Hematopoietic multipotent progenitor cell treated with erythropoietin and hydrocortisone succinate and interleukin-3 and kit ligand, for 6 days (in vitro differentiated cells): ENCODE measurements around the gene PFKFB4.

ENCODE experiments used
- DNase-seq: peaks from one replicate; pipeline ENCODE4 v3.0.0-alpha.2; 2015

PFKFB4 gene

DNA sequence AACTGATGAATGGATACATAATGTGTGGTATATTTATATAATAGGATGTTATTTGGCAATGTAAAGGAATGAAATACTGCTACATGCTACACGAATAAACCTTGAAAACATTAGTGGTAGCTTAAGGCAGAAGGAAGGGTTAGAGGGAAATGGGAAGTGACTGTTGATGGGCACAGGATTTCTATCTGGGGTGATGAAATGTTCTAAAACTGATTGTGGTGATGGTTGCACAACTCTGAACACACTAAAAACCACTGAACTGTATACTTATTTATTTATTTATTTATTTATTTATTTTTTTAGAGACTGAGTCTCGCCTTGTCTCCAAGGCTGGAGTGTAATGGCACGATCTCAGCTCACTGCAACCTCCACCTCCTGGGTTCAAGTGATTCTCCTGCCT, 27.8 kb downstream of the PFKFB4 start:
- DNase-seq, result peak; percentile 73

DNA sequence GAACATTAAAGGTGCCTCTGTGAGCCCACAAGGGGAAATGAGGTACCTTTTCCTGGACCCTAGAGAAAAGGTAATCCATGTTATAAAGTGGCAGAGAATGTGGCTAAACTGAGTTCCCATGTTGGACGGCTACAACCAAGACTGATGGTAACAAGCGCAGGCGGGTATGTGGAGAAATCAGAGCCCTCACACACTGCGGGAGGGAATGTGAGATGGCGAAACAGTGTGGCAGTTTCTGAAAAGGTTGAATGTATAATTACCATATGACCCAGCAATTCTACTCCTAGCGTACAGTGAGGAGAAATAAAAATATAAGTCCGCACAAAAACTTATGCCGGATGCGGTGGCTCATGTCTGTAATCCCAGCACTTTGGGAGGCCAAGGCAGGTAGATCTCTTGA, 28.6 kb downstream of the PFKFB4 start:
- DNase-seq, result no peak

DNA sequence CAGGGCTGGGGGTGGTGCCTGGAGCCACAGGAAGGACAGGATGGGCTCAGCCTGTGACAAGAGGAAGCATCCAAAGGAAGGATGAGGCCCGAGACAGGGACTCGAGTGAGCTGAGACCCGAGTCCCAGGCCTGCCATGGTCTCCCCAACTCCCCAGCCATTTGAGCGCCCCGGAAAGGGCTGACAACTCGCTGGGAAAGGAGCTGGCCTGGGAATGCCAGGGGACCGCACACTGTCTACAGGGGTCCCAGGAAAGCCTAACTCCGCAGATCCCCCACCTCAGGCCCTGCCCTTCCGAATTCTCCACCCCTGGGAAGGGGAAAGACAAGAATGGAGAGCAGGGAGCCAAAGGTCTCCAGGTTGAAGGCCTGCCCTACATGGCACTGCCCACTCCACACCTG, 31.6 kb downstream of the PFKFB4 start:
- DNase-seq, result no peak

DNA sequence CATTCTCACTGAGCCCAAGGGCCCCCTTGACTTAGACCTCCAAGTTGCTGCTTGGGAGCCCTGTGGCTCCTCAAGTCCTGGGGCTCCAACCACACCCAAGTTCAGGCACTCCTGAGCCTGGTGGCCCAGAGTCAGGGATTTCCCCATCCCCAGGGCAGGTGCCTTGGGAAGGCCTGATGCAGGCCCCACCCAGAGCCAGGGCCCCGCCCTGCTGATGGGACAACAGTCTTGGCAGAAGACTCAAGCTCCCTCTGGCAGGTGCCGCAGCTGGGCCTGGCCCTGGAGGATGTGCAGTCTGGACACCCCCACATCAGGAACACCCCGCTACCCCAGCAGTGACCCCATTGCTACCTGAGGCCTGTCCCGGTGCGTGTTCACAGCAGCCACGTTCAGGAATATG, 35.0 kb downstream of the PFKFB4 start:
- DNase-seq, result no peak

DNA sequence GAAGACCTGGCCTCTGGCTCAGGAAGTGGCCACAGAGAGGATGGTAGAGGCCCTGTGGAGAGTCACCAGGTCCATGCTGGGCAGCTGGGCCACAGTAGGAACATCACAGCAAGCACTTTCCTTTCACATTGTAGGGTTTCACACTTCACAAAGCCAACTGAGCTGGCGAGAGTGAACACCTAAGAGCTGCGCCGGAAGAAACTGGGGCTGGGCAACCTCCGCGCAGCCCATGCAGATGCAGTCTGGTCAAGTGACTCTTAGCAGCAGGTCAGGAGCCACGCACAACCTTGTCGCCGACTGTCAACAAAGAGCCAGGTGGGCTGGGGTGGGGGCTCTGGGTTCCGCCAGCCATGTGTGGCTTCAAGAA, 37.3 kb downstream of the PFKFB4 start:
- DNase-seq, result no peak

DNA sequence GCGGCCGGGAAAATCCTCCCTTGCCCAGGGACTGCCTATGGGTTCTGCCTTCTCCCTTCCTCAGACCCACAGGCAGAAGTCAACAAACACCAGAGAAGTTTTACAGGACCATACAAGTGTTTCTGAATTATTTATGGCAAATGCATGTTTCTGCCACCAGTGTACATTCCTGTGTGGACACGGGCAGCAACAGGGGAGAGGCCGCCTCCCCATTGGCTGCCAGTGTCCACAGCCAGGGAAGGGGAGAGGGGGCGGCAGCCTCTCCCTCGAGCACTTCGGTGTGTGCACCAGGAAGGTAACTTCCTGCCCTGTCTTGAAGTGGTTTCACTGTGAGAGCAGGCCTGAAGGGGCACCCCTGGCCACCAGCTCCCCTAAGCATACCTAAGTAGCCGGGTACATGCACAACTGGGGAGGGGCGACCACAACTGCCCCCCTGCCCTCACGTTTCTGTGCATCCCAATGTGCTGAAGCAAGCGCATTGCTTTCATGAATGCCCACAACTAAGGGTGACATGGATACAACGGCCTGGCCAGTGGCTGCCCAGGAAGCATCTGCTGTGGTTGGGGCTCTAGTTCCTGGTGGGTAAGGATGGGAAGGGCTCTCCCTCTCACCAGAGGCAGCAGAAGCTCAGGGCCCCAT, 37.8 kb downstream of the PFKFB4 start:
- no peak for DNase-seq

DNA sequence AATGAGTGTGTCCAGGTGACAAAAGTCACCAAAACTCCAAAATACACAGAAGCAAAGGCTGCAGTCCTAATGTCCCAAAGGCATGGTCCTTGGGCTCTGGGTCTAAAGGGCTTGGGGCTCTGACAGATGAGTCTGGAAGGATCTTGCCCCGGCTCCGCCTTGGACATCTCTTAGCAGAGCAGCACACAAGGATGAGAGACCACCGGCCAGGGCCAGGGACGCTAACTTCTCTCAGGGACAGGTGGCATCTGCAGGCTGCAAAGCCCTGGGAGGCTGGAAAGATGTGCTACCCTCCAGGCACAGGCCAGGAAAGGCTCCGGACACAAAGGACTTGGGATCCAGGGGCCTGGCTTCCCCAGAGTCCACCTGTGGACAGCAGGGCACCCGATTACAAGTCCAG, 38.5 kb downstream of the PFKFB4 start:
- DNase-seq, result no peak

DNA sequence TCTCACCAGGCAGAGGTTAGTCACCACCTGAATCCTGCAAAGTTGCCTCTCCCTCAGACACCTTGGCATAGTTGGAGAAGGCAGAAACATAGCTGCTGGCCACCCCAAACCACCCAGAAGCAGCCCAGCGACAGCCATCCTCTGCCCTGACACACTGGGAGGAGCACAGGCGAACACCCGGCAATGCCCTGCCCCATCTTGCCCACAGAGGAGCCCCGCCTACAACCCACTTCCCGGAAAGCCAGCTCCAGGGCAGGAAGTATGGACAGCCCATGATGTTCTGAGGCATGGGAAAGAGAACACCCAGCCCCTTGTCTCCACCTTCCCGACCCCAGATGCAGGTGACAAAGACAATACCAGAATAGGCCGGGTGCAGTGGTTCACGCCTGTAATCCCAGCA, 40.0 kb downstream of the PFKFB4 start:
- no peak for DNase-seq

DNA sequence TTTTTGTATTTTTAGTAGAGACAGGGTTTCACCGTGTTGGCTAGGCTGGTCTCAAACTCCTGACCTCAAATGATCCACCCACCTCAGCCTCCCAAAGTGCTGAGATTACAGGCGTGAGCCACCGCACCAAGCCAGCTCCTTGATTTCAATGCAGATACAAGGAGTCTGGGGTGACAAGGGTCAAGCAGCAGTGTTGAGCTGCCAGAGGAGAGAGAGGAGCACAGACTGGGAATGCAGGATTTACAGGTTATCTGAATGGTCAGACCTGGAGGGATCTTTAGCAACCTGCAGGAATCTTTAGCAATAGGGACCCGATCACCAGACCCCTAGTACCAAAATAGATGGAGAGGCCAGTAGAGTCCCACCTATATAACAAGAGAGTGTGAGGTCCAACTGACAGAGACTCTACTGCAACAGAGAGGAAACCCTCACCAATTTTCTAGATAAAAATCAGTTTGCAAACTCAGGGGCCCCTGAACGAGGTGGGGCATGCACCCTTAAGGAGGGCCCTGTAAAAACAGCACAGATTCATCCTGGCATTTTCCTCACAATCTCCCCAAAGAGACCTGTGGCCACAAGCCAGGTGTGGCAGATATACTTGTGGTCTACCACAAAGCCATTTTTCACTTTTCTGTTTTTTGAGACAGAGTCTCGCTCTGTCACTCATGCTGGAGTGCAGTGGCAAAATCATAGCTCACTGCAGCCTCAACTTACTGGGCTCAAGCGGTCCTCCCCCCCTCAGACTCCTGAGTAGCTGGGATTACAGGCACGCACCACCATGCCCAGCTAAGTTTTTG, 42.0 kb downstream of the PFKFB4 start:
- DNase-seq, result peak; percentile 15

DNA sequence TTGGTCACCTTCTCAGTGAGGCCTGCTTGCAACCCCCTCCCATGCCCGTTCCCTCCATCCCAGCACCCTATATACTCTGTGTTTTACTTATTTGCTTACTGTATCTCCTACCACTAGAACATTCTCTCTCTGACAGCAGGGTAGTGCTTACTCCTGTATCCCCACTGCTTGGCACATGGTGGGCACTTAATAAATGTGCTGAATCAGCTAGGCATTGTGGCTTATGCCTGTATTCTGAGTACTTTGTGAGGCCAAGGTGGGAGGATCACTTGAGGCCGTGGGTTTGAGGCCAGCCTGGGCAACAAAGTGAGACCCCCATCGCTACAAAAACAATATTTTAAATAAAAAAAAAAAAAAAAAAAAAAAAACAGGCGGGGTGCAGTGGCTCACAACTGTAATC, 45.1 kb downstream of the PFKFB4 start:
- DNase-seq, result no peak

DNA sequence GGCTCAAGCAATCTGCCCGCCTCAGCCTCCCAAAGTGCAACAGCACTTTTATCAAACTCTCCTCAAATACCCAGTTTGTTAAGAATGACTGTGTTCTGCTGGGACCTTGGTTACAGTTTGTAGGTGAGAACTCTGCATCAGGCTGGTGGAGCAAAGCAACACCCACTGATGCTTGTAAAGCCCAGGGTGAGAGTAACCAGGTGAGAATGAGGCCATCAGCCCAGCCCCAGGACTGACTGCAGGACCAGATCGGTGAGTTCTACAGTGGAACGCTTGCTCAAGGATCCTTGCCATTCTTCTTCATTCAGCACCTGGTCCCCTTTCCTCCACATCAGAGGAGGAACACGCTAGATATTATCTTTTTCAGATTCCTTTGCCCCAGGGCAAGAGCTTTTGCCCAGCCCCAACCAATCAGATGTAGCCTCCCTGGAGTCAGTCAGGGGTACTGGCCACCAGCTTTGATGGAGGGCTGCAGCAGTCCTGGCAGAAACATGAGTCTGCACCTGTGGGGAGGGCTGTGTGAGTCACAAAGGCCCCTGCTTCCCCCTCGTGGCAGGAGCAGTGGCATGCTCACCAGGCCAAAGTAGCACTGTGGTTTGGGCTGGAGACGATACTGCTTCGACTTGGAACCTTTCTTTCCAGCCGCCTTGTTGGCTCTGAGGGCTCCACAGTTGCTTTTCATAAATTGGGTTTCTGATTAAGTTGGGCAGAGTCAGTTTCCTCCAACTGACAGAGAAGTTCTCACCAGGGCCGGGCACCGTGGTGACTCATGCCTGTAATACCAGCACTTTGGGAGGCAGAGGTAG, 49.1 kb downstream of the PFKFB4 start:
- peak; percentile 91 for DNase-seq

DNA sequence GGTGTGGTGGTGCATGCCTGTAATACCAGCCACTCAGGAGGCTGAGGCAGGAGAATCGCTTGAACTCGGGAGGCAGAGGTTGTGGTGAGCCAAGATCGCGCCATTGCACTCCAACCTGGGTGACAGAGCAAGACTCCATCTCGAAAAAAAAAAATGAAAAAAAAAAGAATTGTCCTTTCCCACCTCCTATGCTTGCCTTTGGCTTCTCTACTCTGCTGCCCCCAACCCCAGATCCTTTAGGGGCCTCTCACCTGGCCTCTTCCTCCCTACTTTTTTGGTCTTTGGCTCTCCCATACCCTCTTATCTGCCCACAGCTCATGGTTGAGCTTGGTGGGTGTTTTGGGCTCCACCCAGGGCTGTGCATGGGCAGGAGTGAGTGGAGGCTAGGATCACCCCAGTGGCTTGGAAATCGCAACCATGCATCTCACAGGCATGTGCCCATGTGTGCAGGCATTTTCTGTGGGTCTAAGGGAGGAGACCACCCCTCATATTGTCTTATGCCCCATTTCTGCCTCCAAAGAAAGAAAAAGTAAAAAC, 50.6 kb downstream of the PFKFB4 start:
- DNase-seq, result peak; percentile 87

DNA sequence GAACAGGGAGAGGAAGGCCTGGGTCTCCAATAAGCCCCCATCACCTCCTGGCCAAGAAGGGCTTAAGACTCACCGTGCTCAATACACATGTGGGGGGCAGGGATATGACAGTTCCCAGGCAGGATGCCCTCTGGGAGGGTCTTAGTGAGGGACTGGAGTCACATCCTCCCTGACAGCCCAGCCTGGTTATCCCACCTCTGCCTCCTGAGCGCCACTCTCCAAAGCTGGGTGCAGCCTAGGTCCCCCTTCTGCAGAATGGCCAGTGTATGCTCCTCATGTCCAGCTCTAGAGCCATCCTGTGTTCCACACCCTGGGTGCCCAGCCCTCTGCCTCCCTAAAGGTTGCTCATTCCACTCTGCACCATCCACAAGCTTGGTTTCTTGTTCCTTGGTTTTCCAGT, 51.5 kb downstream of the PFKFB4 start:
- no peak for DNase-seq

DNA sequence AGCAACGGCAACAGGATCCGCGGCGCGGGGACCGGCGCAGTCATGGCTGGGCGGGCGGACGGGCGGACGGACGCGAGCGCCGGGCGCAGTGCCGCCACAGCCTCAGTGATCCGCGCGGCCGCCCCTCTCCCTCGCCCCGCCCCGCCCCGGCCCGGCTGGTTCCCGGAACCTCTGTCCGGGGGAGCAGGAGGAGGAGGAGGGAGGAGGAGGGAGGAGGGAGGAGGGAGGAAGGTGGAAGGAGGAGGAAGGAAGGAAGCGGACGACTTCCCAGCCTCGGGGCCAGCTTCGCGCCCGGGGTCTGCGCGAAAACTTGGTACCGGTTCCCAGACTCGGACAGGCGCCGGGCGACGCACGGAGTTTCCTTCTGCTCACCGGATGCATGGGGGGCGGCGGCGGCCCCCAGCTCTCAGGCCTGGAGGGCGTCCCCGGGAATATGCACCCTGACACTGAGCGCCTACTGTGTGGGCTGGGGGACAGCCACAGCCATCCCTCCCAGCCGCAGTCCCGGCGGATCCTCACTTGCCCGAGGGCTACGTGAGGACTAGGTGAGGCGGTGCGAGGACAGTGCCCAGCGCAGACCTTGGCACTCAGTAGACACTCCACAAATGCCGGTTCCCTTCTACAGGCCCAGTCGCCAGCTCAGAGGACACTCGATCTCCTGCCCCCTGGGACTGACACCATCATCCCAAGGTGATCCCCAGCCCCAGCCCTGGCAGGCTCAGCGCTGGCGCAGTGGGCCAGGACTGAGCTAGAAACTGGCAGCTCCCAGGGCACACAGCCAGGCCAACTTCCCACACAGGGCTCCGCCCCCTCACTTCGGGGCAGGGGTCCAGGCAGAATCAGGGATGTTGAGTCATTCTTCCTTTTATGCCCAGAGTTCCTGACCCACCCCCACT, 52.3 kb downstream of the PFKFB4 start, which contains the start of gene SHISA5:
SHISA5 (minus strand) TSS at position 124 of the 896 bp plus-strand sequence; CDS start at position 44, 80 bp downstream.
- DNase-seq, result peak; percentile 69

DNA sequence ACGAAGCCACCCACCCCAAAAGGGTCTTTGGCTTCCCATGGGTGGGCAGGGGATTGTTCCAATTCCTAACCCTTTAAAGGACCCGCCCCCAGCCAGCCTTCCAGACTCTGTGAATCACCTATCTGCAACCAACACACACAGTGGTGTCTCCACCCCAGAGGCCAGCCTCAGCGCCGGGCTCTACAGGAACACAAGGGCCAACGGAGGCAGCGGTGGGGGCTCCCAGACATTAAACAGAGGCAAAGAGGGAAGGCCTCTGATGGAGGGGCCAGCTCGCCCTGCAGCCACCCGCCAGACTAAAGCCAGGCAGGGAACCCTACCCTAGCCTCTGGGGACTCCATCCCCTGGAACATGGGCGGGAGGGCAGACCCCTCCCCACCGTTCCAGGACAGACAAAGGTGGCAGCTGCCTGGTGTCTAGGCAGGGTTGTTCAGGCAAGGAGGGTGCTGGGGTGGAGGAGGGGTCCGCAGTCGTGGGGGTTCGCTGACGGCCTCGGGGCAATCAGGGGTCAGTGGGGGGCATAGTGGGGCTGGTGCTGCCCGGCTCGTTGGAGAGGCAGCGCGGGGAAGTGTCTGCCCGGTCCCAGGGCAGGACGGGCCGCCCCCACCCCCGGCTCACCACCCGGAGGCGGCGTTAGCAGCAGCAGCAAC, 53.1 kb downstream of the PFKFB4 start:
- DNase-seq, result peak; percentile 86

DNA sequence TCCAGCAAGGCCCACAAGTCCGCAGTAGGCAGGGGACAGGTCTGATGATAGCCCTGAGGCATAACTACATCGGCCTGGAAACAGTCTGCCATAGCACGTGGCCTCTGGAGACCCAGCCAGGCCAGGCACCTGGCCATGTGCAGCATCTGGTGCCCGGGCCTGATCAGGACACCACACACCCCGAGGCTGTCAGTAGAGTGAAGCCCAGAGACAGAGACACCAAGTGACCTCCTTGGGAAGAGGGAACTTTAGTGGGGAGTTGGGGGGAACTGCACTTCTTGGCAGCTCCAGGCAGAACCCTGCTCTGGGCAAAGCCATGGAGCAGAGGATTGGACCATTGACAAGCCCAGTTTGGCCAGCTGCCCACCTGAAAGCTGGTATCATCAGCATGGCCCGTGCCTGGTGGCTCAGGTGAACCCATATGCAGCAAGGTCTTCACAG, 53.9 kb downstream of the PFKFB4 start:
- peak; percentile 27 for DNase-seq

DNA sequence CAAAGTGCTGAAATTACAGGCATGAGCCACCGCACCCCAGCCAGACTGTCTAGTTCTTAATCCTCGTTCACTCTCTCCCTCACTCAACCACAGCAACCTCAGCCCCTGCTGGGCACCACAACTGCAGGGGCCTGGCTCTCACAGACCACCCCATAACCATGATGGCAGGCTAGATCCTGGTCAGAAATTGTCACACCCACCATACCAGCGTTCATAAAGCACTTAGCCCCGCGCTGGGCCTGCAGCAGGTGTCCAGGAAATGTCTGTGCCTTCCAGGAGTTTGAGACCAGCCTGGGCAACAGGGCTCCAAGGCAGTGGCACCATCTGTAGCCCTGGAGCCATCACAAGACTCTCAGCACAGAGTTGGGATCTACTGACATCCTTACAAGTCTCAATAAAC, 54.5 kb downstream of the PFKFB4 start:
- no peak for DNase-seq

DNA sequence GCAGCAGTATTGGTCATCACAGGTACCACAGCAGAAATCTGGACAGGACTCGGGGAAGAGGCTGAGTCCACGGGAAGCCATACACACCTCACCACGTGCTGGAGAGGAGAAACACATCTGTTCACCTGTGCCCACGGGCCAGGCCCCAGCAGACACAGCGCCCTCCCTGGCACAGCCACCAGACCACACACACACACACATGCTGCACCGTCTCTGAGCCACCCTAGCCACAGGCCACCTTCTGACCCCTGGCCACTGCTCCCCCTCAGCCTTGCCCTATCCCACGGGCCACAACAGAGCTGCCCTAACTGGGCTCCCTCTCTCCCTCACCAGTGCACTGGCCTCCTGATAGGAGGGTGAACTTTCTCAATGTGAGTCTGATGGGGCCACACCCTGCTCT, 55.4 kb downstream of the PFKFB4 start:
- no peak for DNase-seq

DNA sequence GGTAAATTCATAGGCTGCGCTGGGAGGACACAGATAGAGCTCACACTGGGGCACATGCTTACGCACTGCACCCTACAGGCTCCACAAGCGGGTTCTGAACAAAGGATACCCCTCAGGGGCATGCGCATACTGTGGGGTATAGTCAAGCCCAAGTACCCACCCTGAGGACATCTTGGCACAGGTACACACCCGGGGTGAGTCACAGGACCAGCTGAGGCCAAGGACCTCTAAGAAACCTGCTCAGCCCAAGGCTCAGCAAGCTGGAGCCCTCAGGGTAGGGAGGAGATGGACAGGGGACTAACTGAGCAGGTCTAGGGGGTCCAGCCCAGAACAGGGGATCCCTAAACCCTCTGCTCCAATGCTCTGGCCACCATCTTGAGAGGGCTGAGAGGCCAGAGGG, 55.9 kb downstream of the PFKFB4 start:
- DNase-seq, result no peak

DNA sequence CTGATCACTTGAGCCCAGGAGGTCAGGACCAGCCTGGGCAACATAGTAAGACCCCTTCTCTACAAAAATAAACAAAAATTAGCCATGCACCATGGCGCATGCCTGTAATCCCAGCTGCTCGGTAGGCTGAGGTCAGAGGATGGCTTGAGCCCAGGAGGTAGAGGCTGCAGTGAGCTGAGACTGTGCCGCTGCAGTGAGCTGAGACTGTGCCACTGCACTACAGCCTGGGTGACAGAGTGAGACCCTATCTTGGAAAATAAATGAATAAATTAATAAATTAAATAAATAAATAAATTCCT, 63.5 kb downstream of the PFKFB4 start:
- no peak for DNase-seq

DNA sequence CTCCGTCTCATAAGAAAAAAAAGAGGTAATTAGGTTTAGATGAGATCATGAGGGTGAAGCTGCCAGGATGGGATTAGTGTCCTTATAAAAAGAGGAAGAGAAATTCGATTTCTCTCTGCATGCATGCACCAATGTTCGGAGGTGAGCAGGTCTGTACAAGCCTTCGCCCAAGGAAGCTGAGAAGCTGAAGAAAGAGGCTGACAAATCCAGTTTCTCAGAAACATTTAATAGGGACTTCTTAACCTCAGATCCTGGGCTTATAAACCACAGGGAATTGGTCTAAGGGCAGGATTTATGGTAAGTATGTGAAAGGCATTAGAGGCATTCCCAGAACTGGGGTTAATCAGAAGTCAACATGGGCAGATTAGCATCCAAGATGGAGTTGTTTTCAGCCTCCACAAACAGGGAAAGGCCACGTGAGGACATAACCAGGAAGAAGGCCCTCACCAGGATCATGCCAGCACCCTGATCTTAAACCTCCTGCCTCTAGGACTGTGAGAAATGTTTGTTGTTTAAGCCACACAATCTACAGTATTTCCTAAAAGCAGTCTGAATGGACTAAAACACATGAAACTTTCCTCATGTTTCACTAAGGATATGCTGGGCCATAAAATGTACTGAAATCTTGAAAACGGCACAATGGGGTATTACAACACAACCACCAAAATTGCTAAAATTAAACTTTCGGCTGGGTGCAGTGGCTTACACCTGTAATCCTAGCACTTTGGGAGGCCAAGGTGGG, 64.0 kb downstream of the PFKFB4 start:
- DNase-seq, result no peak
